Body of pancreas (tissue), 4 donors: Measurements from ENCODE around the gene FHL1. TPM values are rescaled to one million over a fixed set of nuclear protein-coding genes. Genes with fewer than 3 reads are reported as not detected.

ENCODE experiments used
- ATAC-seq: fragments of 150-250 bp; one replicate; pipeline ENCODE4 v1.9.1; 2016
- DNase-seq, 4 donors: peaks; one replicate each; pipeline ENCODE4 v3.0.0-alpha.2; 2019
- H3K27ac ChIP-seq, 4 donors: fragments of 200-600 bp; sonication (generic); 1 replicate in 3 of 4; 2 replicates in 1 of 4; pipeline versions ENCODE4 v1.5.1 to v1.6.1; 2016 to 2019; ENCODE audit warnings: mild to moderate bottlenecking in 1 of 4, mixed read lengths in 1 of 4, moderate library complexity in 1 of 4
- H3K27me3 ChIP-seq, 2 donors: fragments of 200-600 bp; sonication (generic); one replicate each; pipeline ENCODE4 v1.6.0; 2016; ENCODE audit warnings: mild to moderate bottlenecking in 1 of 2
- H3K36me3 ChIP-seq, 2 donors: fragments of 200-600 bp; sonication (generic); replicated peaks in 1 of 2; 2 replicates each; pipeline ENCODE4 v1.5.1; 2016; ENCODE audit warnings: low read depth in 2 of 2; ENCODE audit not compliant: insufficient read depth in 1 of 2
- H3K4me1 ChIP-seq: fragments of 200-600 bp; sonication (generic); one replicate; pipeline ENCODE4 v1.6.0; 2016
- H3K4me3 ChIP-seq, 2 donors: fragments of 200-600 bp; sonication (generic); 1 replicate in 1 of 2; 2 replicates in 1 of 2; pipeline ENCODE4 v1.5.1; 2016 to 2019
- H3K9me3 ChIP-seq, 3 donors: fragments of 200-600 bp; sonication (generic); 1 replicate in 2 of 3; 2 replicates in 1 of 3; pipeline ENCODE4 v1.5.1; 2016
- POLR2A ChIP-seq, 3 donors: fragments of 450-650 bp; IDR thresholded peaks; one replicate each; pipeline ENCODE4 v1.6.1; 2016; ENCODE audit warnings: antibody characterized with exemption in 3 of 3, mild to moderate bottlenecking in 2 of 3
- WGBS, 2 donors: methylation state at CpG; one replicate each; pipeline ENCODE4 v1.1.5; 2017; 5-methylcytosine and 5-hydroxymethylcytosine counted together
- intact Hi-C: fragments of 100-400 bp; cut with DNase I; formaldehyde crosslinking; loops from one replicate; pipeline ENCODE4 v1.15.1; 2023
- total RNA-seq, 2 donors: library from RNA; depleted of rRNA; stranded (reverse); fragments of >200 nt; gene quantifications; one replicate each; pipeline ENCODE4 v1.1.0, GENCODE V29; 2016
- TF ChIP-seq, protein P1 (sequence below), 7 experiments: fragments of 450-650 bp in 4 of 7; fragments of 200-600 bp in 3 of 7; sonication (generic) in 3 of 7; IDR thresholded peaks; one replicate each; pipeline ENCODE4 v1.5.1; 2016 to 2019; ENCODE audit warnings: antibody characterized with exemption in 7 of 7

The FHL1 gene
- total RNA-seq, 2 donors from 2014 or later = 40.2 to 125 TPM

DNA sequence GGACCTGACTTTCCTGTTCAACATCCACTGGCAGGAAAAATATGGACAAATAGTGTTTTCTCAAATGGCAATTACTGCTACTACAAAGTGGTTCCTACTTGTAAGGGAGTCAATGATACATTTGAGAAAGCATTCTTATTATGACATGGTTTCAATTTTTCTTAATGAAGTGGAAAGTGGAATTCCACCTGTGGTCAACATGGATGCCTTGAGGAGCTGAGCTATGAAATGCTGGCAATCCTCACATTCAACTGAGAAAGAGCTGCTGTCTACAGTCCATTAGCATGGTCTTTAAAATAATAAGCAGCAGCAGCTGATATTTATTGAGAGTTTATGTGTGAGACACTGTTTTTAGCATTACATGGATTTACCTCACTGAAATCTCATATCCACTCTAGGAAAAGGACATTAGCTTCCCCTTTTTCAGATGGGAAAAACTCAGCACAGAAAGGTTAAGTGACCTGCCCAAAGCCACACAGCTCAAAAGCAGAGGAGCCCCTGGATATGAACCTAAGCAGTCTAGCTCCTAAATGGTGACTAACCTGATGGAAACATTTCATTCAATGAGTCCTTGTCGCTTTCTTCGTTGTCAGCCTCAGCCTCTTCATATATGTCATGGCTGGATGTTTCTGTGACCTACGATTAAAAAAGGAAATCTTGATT is 74.6 kb downstream of the FHL1 start:
- Histone ChIP-seq H3K27ac (no peak overlapping the region), H3K27me3 (no peaks in the 10 kb centered on the region), H3K9me3 (no peaks in the 10 kb centered on the region), H3K4me3 (no peak overlapping the region), H3K4me1 (no peaks in the 10 kb centered on the region), H3K36me3 (no peaks in the 10 kb centered on the region)
- intact Hi-C loops = no loop called here
- DNase-seq (no peak), ATAC-seq (no peak)
- TF ChIP-seq, protein P1, sequence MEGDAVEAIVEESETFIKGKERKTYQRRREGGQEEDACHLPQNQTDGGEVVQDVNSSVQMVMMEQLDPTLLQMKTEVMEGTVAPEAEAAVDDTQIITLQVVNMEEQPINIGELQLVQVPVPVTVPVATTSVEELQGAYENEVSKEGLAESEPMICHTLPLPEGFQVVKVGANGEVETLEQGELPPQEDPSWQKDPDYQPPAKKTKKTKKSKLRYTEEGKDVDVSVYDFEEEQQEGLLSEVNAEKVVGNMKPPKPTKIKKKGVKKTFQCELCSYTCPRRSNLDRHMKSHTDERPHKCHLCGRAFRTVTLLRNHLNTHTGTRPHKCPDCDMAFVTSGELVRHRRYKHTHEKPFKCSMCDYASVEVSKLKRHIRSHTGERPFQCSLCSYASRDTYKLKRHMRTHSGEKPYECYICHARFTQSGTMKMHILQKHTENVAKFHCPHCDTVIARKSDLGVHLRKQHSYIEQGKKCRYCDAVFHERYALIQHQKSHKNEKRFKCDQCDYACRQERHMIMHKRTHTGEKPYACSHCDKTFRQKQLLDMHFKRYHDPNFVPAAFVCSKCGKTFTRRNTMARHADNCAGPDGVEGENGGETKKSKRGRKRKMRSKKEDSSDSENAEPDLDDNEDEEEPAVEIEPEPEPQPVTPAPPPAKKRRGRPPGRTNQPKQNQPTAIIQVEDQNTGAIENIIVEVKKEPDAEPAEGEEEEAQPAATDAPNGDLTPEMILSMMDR (IDR thresholded peaks at IDR 0.05) = no peak
- no peak for TF ChIP-seq POLR2A (IDR thresholded peaks at IDR 0.05)
- 94 to 95% methylated on average over 3 of the region's 3 CpGs for WGBS, 2 donors

DNA sequence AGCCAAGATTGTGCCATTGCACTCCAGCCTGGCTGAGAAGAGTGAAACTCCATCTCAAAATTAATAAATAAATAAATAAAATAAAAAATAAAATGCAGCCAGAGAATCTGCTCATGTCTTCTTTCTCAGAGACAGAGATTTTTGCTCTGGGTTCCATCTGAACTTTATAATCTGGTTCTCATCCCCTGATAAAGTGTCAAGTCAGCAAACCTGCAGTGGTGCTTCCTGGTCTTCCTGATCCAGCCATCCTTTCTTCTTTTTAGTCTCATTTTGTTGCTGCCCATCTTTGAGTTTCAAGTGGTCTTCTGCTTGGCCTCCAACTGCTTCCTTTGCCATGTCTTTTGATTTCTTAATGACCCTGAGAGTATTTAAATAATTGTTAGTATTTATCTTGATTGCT is 79.7 kb downstream of the FHL1 start:
- intact Hi-C loops = no loop called here
- no peak for ATAC-seq
- Histone ChIP-seq H3K27ac (no peak overlapping the region), H3K4me1 (no peaks in the 10 kb centered on the region), H3K9me3 (no peaks in the 10 kb centered on the region), H3K36me3 (no peaks in the 10 kb centered on the region), H3K4me3 (no peak overlapping the region), H3K27me3 (no peaks in the 10 kb centered on the region)
- DNase-seq = no peak
- TF ChIP-seq POLR2A (IDR thresholded peaks at IDR 0.05) = no peak
- TF ChIP-seq, protein P1 (IDR thresholded peaks at IDR 0.05) = no peak

DNA sequence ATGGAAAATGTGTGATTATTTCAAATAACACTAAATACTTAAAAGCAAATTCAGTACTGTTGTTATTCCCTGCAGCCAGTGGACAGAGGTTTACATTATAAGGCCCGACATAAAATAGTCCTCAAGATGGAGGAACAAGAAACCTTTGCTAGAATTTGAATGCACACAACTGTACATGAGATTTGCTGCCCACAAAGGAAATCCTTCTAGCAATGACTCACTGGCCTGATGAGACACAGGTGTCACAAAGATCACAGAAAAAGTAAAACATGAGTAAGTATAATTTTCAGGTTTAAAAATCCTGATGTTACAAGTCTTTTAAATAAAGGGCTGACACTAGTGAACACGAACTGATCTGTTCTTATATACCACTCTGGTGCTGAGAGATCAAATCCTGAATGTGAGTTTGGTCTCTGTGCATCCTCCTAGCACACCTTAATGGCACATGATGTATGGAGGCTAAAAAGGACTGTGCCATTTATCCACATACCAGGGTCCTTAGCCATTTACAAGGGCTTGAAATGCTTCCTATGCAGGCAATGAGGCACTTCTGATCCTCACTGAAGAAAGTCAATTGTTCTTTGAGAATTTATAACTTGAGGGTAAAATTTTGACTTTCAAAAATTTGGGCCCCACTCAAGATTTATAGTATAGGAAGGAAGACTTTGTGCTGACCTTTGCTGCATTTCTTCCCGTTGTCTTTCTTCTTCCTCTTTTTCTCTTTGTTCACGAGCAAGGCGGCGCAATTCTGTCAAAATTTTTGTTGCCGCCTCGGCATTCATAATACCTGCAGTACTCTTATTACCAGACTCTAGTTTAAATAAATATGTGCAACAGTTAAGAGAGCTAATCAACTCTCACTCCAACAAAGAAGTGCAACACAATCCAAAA is 80.9 kb downstream of the FHL1 start:
- no peaks in the 10 kb centered on the region for H3K9me3 ChIP-seq
- no peaks in the 10 kb centered on the region for H3K36me3 ChIP-seq
- no peak for TF ChIP-seq POLR2A (IDR thresholded peaks at IDR 0.05)
- TF ChIP-seq, protein P1 (IDR thresholded peaks at IDR 0.05) = no peak

DNA sequence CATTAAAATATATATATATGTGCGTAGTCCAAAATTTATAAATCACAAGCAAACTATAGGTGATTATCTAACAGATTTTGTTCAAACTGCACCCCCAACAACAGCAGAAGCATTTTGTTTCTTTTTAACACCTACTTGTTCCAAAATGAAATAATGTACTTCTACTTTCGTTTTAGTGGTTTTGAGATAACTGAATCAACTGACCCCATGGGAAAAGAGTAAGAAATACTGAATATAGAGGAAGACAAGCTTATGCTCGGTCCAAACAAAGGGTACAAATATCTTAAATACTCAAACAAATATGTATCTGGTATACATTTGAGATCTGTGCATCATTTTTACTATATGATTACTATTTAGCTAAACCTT is 81.5 kb downstream of the FHL1 start:
- no peaks in the 10 kb centered on the region for H3K4me1 ChIP-seq

More for the DNA sequence above, 80.9 kb downstream of the FHL1 start:
- Histone ChIP-seq H3K4me1 (no peaks in the 10 kb centered on the region), H3K27ac (no peak overlapping the region), H3K4me3 (no peak overlapping the region), H3K27me3 (no peaks in the 10 kb centered on the region)
- DNase-seq (no peak), ATAC-seq (no peak)
- WGBS, 2 donors = 73 to 89% methylated on average over 8 of the region's 8 CpGs
- intact Hi-C loops = no loop called here

More for the DNA sequence above, 81.5 kb downstream of the FHL1 start:
- intact Hi-C loops = no loop called here
- H3K27ac ChIP-seq = no peak overlapping the region
- H3K4me3 ChIP-seq = no peak overlapping the region
- ATAC-seq = no peak
- 71 to 75% methylated on average over 3 of the region's 3 CpGs for WGBS, 2 donors
- H3K27me3 ChIP-seq = no peaks in the 10 kb centered on the region
- no peak for DNase-seq
- H3K9me3 ChIP-seq = no peaks in the 10 kb centered on the region
- no peaks in the 10 kb centered on the region for H3K36me3 ChIP-seq
- no peak for TF ChIP-seq POLR2A (IDR thresholded peaks at IDR 0.05)
- TF ChIP-seq, protein P1 (IDR thresholded peaks at IDR 0.05) = no peak
